GM23248 (cell line): ENCODE data around the gene RFXANK. TPM values are rescaled to one million over a fixed set of nuclear protein-coding genes. Genes with fewer than 3 reads are reported as not detected.
A peak's percentile ranks its signal among the peaks of the same experiment; 100 is the strongest.

Experiments used
- DNase-seq: peaks from one replicate; pipeline ENCODE4 v3.0.0-alpha.2; 2015
- H2AFZ ChIP-seq: fragments of 200-600 bp; sonication (generic); 2 replicates; pipeline ENCODE4 v1.6.1; 2016; ENCODE audit warnings: antibody characterized with exemption
- H3F3A ChIP-seq: fragments of 200-600 bp; sonication (generic); 2 replicates; pipeline ENCODE4 v1.6.1; 2016; ENCODE audit warnings: mild to moderate bottlenecking, antibody characterized with exemption, mixed run types; ENCODE audit not compliant: insufficient read depth
- H3K27ac ChIP-seq: fragments of 200-600 bp; sonication (generic); 2 replicates; pipeline ENCODE4 v1.5.1; 2016; ENCODE audit warnings: mild to moderate bottlenecking
- H3K27me3 ChIP-seq: fragments of 200-600 bp; sonication (generic); replicated peaks from 2 replicates; pipeline ENCODE4 v1.6.1; 2016; ENCODE audit warnings: mild to moderate bottlenecking; ENCODE audit not compliant: insufficient read depth
- H3K36me3 ChIP-seq: fragments of 200-600 bp; sonication (generic); 2 replicates; pipeline ENCODE4 v1.6.1; 2016; ENCODE audit warnings: low read depth, mild to moderate bottlenecking
- H3K4me1 ChIP-seq: fragments of 200-600 bp; sonication (generic); 2 replicates; pipeline ENCODE4 v1.6.1; 2016; ENCODE audit warnings: mild to moderate bottlenecking; ENCODE audit not compliant: insufficient read depth
- H3K4me2 ChIP-seq: fragments of 200-600 bp; sonication (generic); one replicate; pipeline ENCODE4 v1.6.1; 2016; ENCODE audit warnings: mild to moderate bottlenecking; ENCODE audit not compliant: unreplicated experiment
- H3K4me3 ChIP-seq: fragments of 200-600 bp; sonication (generic); 2 replicates; pipeline ENCODE4 v1.5.1; 2016; ENCODE audit warnings: mild to moderate bottlenecking
- H3K79me2 ChIP-seq: fragments of 200-600 bp; sonication (generic); 2 replicates; pipeline ENCODE4 v1.6.1; 2016; ENCODE audit warnings: mild to moderate bottlenecking; ENCODE audit not compliant: insufficient read depth
- H3K9ac ChIP-seq: fragments of 200-600 bp; sonication (generic); 2 replicates; pipeline ENCODE4 v1.6.1; 2016; ENCODE audit warnings: mild to moderate bottlenecking
- H3K9me2 ChIP-seq: fragments of 200-600 bp; sonication (generic); 2 replicates; pipeline ENCODE4 v1.6.1; 2016; ENCODE audit warnings: mixed run types, mild to moderate bottlenecking, moderate library complexity; ENCODE audit not compliant: insufficient read depth
- H3K9me3 ChIP-seq: fragments of 200-600 bp; sonication (generic); one replicate; pipeline ENCODE4 v1.6.1; 2017; ENCODE audit warnings: low read depth
- H4K20me1 ChIP-seq: fragments of 200-600 bp; sonication (generic); 2 replicates; pipeline ENCODE4 v1.6.0; 2016; ENCODE audit not compliant: insufficient read depth
- EZH2 ChIP-seq: fragments of 200-600 bp; sonication (generic); IDR thresholded peaks from 2 replicates; pipeline ENCODE4 v1.6.1; 2018; ENCODE audit warnings: antibody characterized with exemption, mild to moderate bottlenecking; ENCODE audit not compliant: insufficient read depth, poor library complexity, severe bottlenecking
- EZH2phosphoT487 ChIP-seq: fragments of 200-600 bp; sonication (generic); IDR thresholded peaks from 2 replicates; pipeline ENCODE4 v1.6.1; 2018; ENCODE audit warnings: antibody characterized with exemption, moderate library complexity, mild to moderate bottlenecking, low read depth; ENCODE audit not compliant: insufficient read depth
- WGBS, 2 experiments: methylation state at CpG; one replicate each; pipeline ENCODE4 v1.1.6; 2015 to 2017; ENCODE audit warnings: low lambda C conversion rate in 2 of 2, low coverage in 1 of 2; ENCODE audit errors: missing lambda C conversion rate in 2 of 2; 5-methylcytosine and 5-hydroxymethylcytosine counted together
- in situ Hi-C: fragments of 300-500 bp; cut with MboI; formaldehyde crosslinking; loops from 2 replicates; pipeline ENCODE4 v1.15.0; 2020
- polyA plus RNA-seq: library from polyadenylated mRNA; unstranded; fragments of >200 nt; fragmentation: Nextera tagmentation; extraction: Ambion mirVana; gene quantifications from 2 replicates; pipeline ENCODE4 v1.2.1, GENCODE V29; 2016
- total RNA-seq: library from RNA; depleted of rRNA; stranded (reverse); fragments of >200 nt; shearing (Covaris generic); gene quantifications from 2 replicates; pipeline ENCODE4 v1.2.3, GENCODE V29; 2014; rRNA removed

The RFXANK gene, protein sequence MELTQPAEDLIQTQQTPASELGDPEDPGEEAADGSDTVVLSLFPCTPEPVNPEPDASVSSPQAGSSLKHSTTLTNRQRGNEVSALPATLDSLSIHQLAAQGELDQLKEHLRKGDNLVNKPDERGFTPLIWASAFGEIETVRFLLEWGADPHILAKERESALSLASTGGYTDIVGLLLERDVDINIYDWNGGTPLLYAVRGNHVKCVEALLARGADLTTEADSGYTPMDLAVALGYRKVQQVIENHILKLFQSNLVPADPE
- 30.6 and 42.6 TPM in 2 replicates for total RNA-seq
- polyA plus RNA-seq, result 44.5 and 55.9 TPM in 2 replicates

DNA sequence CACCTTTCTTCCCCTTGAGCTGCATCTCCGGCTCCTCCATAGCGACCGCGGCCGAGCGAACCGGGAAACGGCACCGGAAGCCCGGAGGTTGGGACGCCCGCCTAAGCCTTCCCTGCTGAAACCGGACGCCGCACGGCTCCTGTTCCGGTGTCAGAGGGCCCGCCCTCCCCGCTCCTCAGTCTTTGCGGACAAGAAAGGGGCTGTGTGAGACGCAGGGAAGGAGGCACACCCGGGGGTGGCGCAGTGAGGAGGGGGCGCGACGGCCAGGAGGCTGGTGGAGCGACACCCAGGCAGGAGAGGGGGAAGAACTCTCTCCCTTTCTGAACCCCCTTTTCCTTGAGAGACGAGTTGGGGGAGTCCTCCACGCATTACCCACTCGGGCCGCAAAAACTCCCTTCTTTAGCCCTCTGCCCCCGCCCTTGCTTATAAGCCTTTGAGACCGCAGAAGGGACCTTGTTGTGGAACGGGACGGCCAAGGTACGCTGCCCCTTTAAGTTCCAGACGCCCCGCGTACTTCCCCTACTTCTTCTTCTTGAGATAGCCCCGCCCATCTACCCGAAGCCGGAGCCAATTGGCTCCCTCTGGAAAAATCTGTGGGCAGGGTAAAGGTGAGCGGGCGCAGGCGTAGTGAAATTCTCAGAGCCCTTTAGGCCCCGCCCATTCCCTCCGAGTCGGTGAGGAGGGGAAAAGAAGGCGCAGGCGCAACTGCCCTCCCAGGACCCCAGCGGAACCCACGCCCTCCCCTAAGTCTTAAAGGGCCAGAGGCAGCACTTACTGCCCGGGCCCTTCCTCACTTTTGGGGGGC is at the start of gene RFXANK, which contains the start of gene BORCS8:
Gene RFXANK (plus strand): TSS at position 181 of the 805 bp plus-strand sequence. CDS start 1,689 bp downstream, outside the sequence.
Gene BORCS8 (minus strand): TSS at position 75 of the 805 bp plus-strand sequence. CDS start 35 bp downstream, at position 40.
- H3K27me3 ChIP-seq, result no peaks in the 10 kb centered on the region
- H3K36me3 ChIP-seq, result no peaks in the 10 kb centered on the region
- TF ChIP-seq EZH2 (no peak), EZH2phosphoT487 (no peak)
- peak within 1 kb of the TSS; percentile 94 for H3K4me3 ChIP-seq
- peak; percentile 100 for DNase-seq
- H3F3A ChIP-seq, result no peaks in the 10 kb centered on the region
- in situ Hi-C loops, result no loop called here
- H4K20me1 ChIP-seq, result no peaks in the 10 kb centered on the region
- no peaks in the 10 kb centered on the region for H3K9me3 ChIP-seq
- H3K4me2 ChIP-seq, result peak within 1 kb of the TSS; percentile 97
- peak within 1 kb of the TSS; percentile 99 for H2AFZ ChIP-seq
- peaks cover 18% of the 10 kb centered on the region for H3K4me1 ChIP-seq
- WGBS, 2 experiments, result 0 to 2% methylated on average over 42 to 53 of the region's 53 CpGs
- no peaks in the 10 kb centered on the region for H3K9me2 ChIP-seq
- peak within 1 kb of the TSS; percentile 95 for H3K9ac ChIP-seq
- H3K79me2 ChIP-seq, result peaks cover 72% of the 10 kb centered on the region
- H3K27ac ChIP-seq, result peak within 1 kb of the TSS; percentile 92

DNA sequence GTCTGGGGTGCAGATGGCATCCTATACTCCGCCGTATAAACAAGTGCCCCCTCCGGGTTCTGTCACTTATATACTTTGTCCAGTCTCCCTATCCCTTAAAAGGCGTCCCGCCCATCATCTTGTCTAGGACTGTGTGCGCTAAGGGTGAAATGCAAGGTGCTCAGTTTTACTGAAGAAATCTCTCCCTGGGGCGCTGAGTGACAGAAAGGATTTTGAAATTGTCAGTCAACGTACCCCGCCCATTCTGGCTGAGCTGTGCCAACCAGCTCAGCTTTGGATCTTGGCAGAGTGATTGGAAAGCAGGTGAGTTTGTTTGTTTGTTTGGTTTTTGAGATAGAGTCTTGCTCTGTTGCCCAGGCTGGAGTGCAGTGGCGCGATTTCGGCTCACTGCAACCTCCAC is 49.7 kb upstream of the RFXANK start:
- H3K9ac ChIP-seq, result no peak overlapping the region
- no peaks in the 10 kb centered on the region for H3K9me2 ChIP-seq
- H3K4me3 ChIP-seq, result no peak overlapping the region
- no peak for DNase-seq
- 0 out of 2 replicates have a peak, but pooled peaks cover 3% of the 10 kb centered on the region for H3K79me2 ChIP-seq
- no peak for TF ChIP-seq EZH2phosphoT487
- TF ChIP-seq EZH2, result no peak
- H3F3A ChIP-seq, result 0 out of 2 replicates have a peak, but pooled peaks cover 4% of the 10 kb centered on the region
- H4K20me1 ChIP-seq, result no peaks in the 10 kb centered on the region
- H3K4me1 ChIP-seq, result no peaks in the 10 kb centered on the region
- no peaks in the 10 kb centered on the region for H3K9me3 ChIP-seq
- no peak overlapping the region for H3K4me2 ChIP-seq
- H3K36me3 ChIP-seq, result no peaks in the 10 kb centered on the region
- in situ Hi-C loops, result no loop called here
- no peak overlapping the region for H2AFZ ChIP-seq
- 86 to 89% methylated on average over 12 of the region's 12 CpGs for WGBS, 2 experiments
- no peaks in the 10 kb centered on the region for H3K27me3 ChIP-seq
- no peak overlapping the region for H3K27ac ChIP-seq

DNA sequence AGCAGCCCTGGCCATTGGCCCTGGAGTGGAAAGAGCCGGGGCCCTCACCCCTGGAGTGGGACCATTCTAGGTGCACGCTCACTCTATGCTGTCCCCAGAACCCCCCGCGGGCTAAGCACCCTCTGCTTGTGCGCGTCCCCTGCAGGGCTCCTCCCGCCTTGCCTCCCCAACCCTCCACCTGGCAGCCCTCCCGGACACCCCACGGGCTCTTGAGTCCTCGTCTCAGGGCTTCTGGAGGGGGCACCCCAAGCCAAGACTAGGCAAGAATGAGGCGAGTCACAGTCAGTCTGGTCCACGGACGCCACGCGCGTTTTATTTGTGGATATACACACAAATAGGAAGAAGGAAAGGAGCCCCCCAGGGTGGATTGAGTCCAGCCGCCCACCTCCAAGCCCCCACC is 46.8 kb upstream of the RFXANK start:
- Histone ChIP-seq H3K79me2 (no peaks in the 10 kb centered on the region), H4K20me1 (no peaks in the 10 kb centered on the region), H3K4me3 (no peak overlapping the region), H3K27ac (no peak overlapping the region), H3K9me2 (no peaks in the 10 kb centered on the region), H3K4me2 (no peak overlapping the region), H3K36me3 (no peaks in the 10 kb centered on the region), H3K27me3 (no peaks in the 10 kb centered on the region), H3K9me3 (no peaks in the 10 kb centered on the region), H3F3A (no peaks in the 10 kb centered on the region), H2AFZ (no peak overlapping the region), H3K9ac (no peak overlapping the region), H3K4me1 (no peaks in the 10 kb centered on the region)
- no peak for DNase-seq
- TF ChIP-seq EZH2phosphoT487 (no peak), EZH2 (no peak)
- in situ Hi-C loops, result no loop called here
- WGBS, 2 experiments, result 88 to 89% methylated on average over 14 to 17 of the region's 17 CpGs
